Erythroblast (primary cell): ENCODE results near the gene DDOST.
"Not testable (repeated sequence)": the region's sequence is repeated elsewhere in the genome, so short reads cannot be mapped to it uniquely, and the experiment has no call there.

Experiments
- DNase-seq, 2 experiments: peaks; one replicate each; lab custom pipeline; 2025; lab: John Stamatoyannopoulos, UW
- GATA1 ChIP-seq: IDR thresholded peaks from 2 replicates; pipeline ENCODE4 v1.6.1; 2011; ENCODE audit warnings: low read depth, mild to moderate bottlenecking, control low read depth, low read length, moderate library complexity
- POLR2A ChIP-seq: IDR thresholded peaks from 2 replicates; pipeline ENCODE4 v1.6.1; 2011; ENCODE audit warnings: mild to moderate bottlenecking, low read length

DDOST gene

DNA sequence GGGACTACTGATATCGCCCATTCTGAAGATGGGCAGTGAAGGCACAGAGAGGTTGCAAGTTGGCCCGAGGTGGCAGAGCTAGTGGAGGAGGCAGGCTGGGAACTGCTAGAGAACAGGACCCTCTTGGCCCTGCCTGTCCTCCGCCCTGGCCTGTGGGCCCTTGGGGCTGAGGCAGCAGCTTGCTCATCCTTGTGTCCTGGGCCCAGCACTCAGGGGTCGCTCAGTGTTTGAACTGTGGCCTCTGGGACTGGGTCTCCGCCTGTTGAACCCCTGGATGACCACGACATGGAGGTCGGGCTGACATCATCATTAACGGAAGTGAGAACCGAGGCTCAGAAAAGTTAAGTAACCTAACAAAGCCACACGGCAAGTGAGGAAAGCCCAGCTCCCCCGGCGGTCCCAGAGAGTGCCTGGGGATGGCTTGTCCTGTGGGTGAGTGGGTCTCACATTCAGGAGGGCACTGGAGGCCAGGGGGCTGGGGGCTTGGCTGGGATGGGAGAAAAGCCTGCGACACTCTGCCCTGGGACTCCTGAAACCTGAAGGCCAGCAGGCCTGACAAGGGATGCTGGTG, 23.0 kb upstream of the DDOST start:
- TF ChIP-seq POLR2A (no peak), GATA1 (no peak)
- no peak for DNase-seq

GRCh38 chr1:20683614-20684013, 22.4 kb upstream of the DDOST start:
- TF ChIP-seq GATA1 (no peak), POLR2A (no peak)
- DNase-seq, result no peak

- TF ChIP-seq GATA1 (no peak), POLR2A (no peak)
- no peak for DNase-seq
Observed at GRCh38 chr1:20682571-20683236, 21.5 kb upstream of the DDOST start.

DNA sequence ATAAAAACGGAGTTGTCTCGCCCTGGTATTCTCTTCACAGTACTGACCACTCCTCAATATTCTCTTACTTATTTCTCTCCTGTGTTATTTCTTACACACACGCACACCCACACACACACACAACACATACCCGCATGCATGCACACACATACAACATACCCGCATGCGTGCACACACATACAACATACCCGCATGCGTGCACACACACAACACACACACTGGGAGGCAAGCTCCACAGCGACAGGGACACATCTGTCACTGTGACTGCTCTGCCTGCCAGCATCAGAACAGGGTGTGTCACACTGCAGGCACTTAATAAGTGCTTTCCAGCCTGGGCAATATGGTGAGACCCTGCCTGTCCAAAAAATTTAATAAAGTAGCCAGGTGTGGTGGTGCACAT, 20.8 kb upstream of the DDOST start:
- no peak for DNase-seq

GRCh38 chr1:20680269-20680668, 19.1 kb upstream of the DDOST start:
- no peak for TF ChIP-seq GATA1
- TF ChIP-seq POLR2A, result no peak
- no peak for DNase-seq

More for the DNA sequence above, 20.8 kb upstream of the DDOST start:
- TF ChIP-seq GATA1 (no peak), POLR2A (no peak)

DNA sequence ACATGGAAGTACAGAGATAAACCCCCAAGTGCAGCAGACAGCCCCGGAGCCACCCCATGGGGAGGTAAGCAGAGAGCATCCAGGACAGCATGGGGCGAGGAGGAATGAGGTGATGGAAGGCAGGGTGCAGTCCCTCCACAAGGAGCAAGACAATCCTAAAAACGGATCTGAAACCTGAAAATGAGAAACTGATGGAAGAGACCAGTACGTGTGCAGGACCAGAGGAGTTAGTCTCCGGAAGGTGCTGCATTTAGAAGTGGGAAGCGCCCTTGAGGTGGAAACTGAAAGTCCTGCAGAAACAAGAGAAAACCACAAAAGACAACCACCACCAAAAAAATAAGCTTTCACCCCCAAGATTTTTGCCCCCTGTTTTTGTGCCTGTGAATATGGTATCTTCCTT, 17.4 kb upstream of the DDOST start:
- TF ChIP-seq GATA1 (no peak), POLR2A (no peak)
- no peak for DNase-seq

DNA sequence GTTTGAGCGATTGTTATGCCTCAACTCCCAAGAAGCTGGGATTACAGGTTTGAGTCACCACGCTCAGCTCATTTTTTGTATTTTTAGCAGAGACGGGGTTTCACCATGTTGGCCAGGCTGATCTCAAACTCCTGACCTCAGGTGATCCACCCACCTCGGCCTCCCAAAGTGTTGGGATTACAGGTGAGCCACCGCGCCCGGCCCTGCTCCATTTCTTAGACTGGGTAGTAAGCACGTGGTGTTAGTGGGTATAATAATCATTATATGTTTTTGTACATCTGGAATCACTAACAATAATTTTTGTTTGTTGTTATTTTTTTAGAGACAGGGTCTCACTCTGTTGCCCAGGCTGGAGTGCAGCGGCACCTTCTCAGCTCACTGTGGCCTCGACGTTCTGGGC, 12.5 kb upstream of the DDOST start:
- not testable (repeated sequence) for DNase-seq

DNA sequence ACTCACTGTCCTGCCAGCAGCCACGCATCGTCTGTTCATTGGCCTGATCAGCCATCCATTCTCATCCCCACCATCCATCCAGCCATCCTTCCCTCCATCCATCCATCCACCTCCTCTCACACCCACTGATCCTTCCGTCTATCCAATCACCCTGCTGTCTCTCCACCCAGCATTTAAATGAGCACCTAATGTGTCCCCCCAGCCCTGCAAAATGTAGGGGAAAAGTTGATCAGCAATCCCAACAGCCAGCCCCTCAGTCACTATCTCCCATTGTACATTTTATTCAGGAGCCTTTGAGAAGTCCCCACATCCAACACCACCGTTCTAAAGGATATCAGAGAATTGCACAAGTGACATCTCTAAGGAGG, 11.1 kb upstream of the DDOST start:
- no peak for TF ChIP-seq POLR2A
- no peak for TF ChIP-seq GATA1
- DNase-seq, result no peak

- no peak for TF ChIP-seq GATA1
- no peak for TF ChIP-seq POLR2A
- no peak for DNase-seq
Observed at GRCh38 chr1:20670936-20671335, 9.8 kb upstream of the DDOST start.

DNA sequence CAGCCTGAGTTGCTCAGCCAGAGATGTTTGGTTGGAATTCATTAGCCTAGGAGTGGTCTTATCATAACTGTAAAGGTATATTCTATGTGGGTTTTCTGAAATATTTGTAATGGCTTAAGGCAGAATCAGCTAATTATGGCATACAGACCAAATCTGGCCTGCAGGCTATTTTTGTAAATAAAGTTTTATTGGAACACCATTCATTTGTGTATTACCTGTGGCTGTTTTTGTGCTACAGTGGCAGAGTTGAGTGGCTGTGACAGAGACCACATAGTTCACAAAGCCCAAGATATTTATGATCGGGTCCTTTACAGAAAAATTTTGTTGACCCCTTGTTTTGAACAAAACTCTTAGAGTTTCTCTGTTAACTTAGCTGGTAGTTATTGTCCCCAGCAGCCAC, 7.4 kb upstream of the DDOST start:
- TF ChIP-seq POLR2A, result no peak
- no peak for TF ChIP-seq GATA1
- DNase-seq, result no peak

DNA sequence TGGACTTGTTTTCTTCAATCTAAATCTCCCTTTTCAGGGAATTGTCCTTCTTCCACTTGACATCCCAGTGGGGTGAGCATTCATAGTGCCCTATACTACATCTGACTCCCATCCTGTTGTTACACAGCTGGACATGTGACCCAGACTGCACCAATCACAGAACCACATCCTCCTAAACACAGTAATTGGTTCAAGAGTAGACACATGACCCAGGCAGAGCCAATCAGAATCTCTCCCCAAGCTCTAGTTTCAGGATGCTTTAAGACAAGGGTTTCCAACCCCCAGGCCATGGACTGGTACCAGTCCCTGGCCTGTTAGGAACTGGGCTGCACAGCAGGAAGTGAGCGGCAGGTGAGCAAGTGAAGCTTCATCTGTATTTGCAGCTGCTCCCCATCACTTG, 5.6 kb upstream of the DDOST start:
- TF ChIP-seq GATA1, result no peak
- TF ChIP-seq POLR2A, result no peak
- DNase-seq, result peak; percentile 22 to 24

- TF ChIP-seq POLR2A (no peak), GATA1 (no peak)
- DNase-seq, result no peak
Observed at GRCh38 chr1:20666146-20666545, 5.0 kb upstream of the DDOST start.

DNA sequence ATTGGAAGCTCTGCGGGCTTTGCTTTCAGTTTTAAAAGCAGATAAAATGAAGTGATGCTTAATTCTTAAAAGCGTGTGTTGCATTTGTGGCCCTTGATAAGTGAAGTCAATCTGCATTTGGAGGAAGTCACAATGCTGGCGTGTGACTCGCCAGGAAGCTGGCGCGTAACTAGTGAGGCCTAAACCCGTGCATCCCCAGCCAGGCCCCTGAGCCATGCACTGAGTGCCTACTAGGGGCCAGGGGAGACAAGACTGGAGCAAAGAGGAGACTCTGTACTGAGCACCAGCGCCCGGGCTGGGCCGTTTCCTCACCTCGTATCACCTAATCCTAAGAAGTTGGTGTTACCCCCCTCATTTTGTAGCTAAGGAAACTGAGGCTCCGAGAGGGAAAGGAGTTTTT, 4.6 kb upstream of the DDOST start:
- TF ChIP-seq GATA1 (no peak), POLR2A (no peak)
- DNase-seq, result no peak

- TF ChIP-seq GATA1, result no peak
- TF ChIP-seq POLR2A, result no peak
- no peak for DNase-seq
Observed at GRCh38 chr1:20663969-20664715, 3.0 kb upstream of the DDOST start.
